ENCODE measurements around the gene CELF4. TPM values are rescaled to one million over a fixed set of nuclear protein-coding genes. Genes with fewer than 3 reads are reported as not detected.

The CELF4 gene
- total and polyA plus RNA-seq, 9 donors: 0.18 to 2.0 (median 1.1) TPM

- 56% methylated on average over 5 of the region's 5 CpGs for WGBS (ENCODE audit: insufficient coverage)
- DNase-seq: no peak
Measured at GRCh38 chr18:37486848-37487247, 78.8 kb downstream of the CELF4 start.

GRCh38 chr18:37484983-37485834 is 80.4 kb downstream of the CELF4 start:
- Histone ChIP-seq H3K27me3 (ENCODE audit: control insufficient read depth, insufficient read depth, low read length) (peaks cover 65% of the 10 kb centered on the region), H3K4me3 (ENCODE audit: low read length) (no peak overlapping the region)

More at GRCh38 chr18:37486848-37487247, 78.8 kb downstream of the CELF4 start:
- H3K36me3 ChIP-seq (ENCODE audit: control insufficient read depth, insufficient read depth, low read length): no peaks in the 10 kb centered on the region
- H3K4me1 ChIP-seq (ENCODE audit: control insufficient read depth, insufficient read depth, low read length): peaks cover 2% of the 10 kb centered on the region
- H3K9me3 ChIP-seq (replicated peaks; ENCODE audit: control insufficient read depth, low read depth, low read length): no peaks in the 10 kb centered on the region
- H3K27me3 ChIP-seq (ENCODE audit: control insufficient read depth, insufficient read depth, low read length): peaks cover 75% of the 10 kb centered on the region
- no peak overlapping the region for H3K4me3 ChIP-seq (ENCODE audit: low read length)
- no peak overlapping the region for H3K27ac ChIP-seq (ENCODE audit: low read length)

DNA sequence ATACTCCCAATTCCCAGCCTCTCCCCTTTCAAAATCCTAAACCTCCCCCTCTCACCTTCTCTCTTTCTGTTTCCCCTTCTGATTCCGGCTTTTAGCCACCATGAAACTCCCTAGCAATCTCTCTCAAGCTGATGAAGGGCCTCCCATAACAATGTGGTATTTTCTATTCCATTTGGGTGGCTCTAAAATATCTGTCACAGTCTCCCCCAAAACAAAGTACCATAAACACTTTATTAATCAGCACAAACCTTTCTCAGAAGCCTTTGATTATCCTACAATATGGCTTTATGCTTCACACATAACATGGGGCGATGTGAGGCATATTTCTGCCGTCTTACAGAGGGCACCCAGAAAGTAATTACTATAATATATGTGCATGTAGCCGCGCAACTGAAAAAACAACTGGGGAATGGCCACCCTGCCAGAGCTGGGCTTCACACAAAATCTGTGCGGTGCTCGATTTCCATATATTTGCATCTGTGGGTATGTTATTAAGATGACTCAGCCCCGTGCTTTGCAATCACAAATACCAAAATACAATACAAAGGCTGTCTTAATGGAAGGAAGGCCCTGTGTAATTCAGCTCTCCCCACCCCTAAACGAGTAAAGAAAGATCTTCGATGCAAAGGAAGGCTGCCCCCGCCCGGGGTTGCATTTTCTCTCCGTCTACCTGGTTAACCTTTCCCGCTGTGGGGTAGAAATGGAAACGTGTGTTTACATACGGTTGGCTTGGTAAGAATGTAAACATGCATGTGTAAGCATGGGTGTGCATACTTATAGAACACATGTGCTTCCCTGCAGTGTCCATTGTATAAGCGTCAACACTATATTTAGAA is 81.4 kb downstream of the CELF4 start:
- Histone ChIP-seq H3K27me3 (ENCODE audit: control insufficient read depth, insufficient read depth, low read length) (peaks cover 58% of the 10 kb centered on the region), H3K27ac (ENCODE audit: low read length) (no peak overlapping the region), H3K36me3 (ENCODE audit: control insufficient read depth, insufficient read depth, low read length) (no peaks in the 10 kb centered on the region), H3K4me1 (ENCODE audit: control insufficient read depth, insufficient read depth, low read length) (peaks cover 2% of the 10 kb centered on the region), H3K4me3 (ENCODE audit: low read length) (no peak overlapping the region), H3K9me3 (replicated peaks; ENCODE audit: control insufficient read depth, low read depth, low read length) (no peaks in the 10 kb centered on the region)
- WGBS (ENCODE audit: insufficient coverage): 40% methylated on average over 2 of the region's 17 CpGs
- DNase-seq: no peak

More at GRCh38 chr18:37484983-37485834, 80.4 kb downstream of the CELF4 start:
- DNase-seq: no peak
- no peaks in the 10 kb centered on the region for H3K36me3 ChIP-seq (ENCODE audit: control insufficient read depth, insufficient read depth, low read length)
- H3K9me3 ChIP-seq (replicated peaks; ENCODE audit: control insufficient read depth, low read depth, low read length): no peaks in the 10 kb centered on the region
- H3K4me1 ChIP-seq (ENCODE audit: control insufficient read depth, insufficient read depth, low read length): peaks cover 2% of the 10 kb centered on the region
- H3K27ac ChIP-seq (ENCODE audit: low read length): no peak overlapping the region
- under 1% methylated on average over 92 of the region's 98 CpGs for WGBS (ENCODE audit: insufficient coverage)

GRCh38 chr18:37483221-37483971 is 82.2 kb downstream of the CELF4 start:
- DNase-seq: peak; percentile 61
- no peak overlapping the region for H3K4me3 ChIP-seq (ENCODE audit: low read length)
- no CpG with 5 or more reads among the region's 12 CpGs for WGBS (ENCODE audit: insufficient coverage)
- no peaks in the 10 kb centered on the region for H3K36me3 ChIP-seq (ENCODE audit: control insufficient read depth, insufficient read depth, low read length)
- H3K4me1 ChIP-seq (ENCODE audit: control insufficient read depth, insufficient read depth, low read length): peaks cover 2% of the 10 kb centered on the region
- no peaks in the 10 kb centered on the region for H3K9me3 ChIP-seq (replicated peaks; ENCODE audit: control insufficient read depth, low read depth, low read length)
- no peak overlapping the region for H3K27ac ChIP-seq (ENCODE audit: low read length)
- H3K27me3 ChIP-seq (ENCODE audit: control insufficient read depth, insufficient read depth, low read length): peaks cover 50% of the 10 kb centered on the region

GRCh38 chr18:37482433-37482832 is 83.2 kb downstream of the CELF4 start:
- no peak for DNase-seq
- 50% methylated on average over 1 of the region's 3 CpGs for WGBS (ENCODE audit: insufficient coverage)
- Histone ChIP-seq H3K9me3 (replicated peaks; ENCODE audit: control insufficient read depth, low read depth, low read length) (no peaks in the 10 kb centered on the region), H3K27me3 (ENCODE audit: control insufficient read depth, insufficient read depth, low read length) (peaks cover 41% of the 10 kb centered on the region), H3K4me1 (ENCODE audit: control insufficient read depth, insufficient read depth, low read length) (no peaks in the 10 kb centered on the region), H3K4me3 (ENCODE audit: low read length) (no peak overlapping the region), H3K27ac (ENCODE audit: low read length) (no peak overlapping the region), H3K36me3 (ENCODE audit: control insufficient read depth, insufficient read depth, low read length) (no peaks in the 10 kb centered on the region)

GRCh38 chr18:37482002-37482401 is 83.6 kb downstream of the CELF4 start:
- H3K27me3 ChIP-seq (ENCODE audit: control insufficient read depth, insufficient read depth, low read length): peaks cover 36% of the 10 kb centered on the region
- no peaks in the 10 kb centered on the region for H3K4me1 ChIP-seq (ENCODE audit: control insufficient read depth, insufficient read depth, low read length)
- H3K9me3 ChIP-seq (replicated peaks; ENCODE audit: control insufficient read depth, low read depth, low read length): no peaks in the 10 kb centered on the region
- H3K27ac ChIP-seq (ENCODE audit: low read length): no peak overlapping the region
- no peaks in the 10 kb centered on the region for H3K36me3 ChIP-seq (ENCODE audit: control insufficient read depth, insufficient read depth, low read length)
- no peak for DNase-seq
- no peak overlapping the region for H3K4me3 ChIP-seq (ENCODE audit: low read length)
- 65% methylated on average over 2 of the region's 3 CpGs for WGBS (ENCODE audit: insufficient coverage)

DNA sequence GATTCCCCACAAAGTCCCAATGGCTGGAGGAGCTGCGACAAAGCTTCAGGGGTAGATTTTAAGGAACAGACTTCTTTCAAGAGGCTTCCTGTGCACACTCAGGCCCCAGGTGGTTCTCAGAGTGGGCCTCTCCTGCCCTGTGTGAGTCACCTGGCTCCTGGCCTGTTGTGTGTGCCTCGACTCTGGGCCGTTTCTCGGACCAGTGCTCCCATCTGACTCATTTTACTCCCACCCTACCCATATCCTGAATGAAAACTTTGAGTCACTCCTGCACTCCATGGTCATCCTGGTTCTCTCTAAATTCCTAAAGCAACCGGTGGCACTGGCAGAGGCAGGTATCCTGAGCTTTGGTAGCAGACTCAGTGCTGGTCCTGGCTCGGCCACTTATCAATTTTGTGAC is 84.1 kb downstream of the CELF4 start:
- Histone ChIP-seq H3K36me3 (ENCODE audit: control insufficient read depth, insufficient read depth, low read length) (no peaks in the 10 kb centered on the region), H3K27ac (ENCODE audit: low read length) (no peak overlapping the region), H3K4me3 (ENCODE audit: low read length) (no peak overlapping the region), H3K27me3 (ENCODE audit: control insufficient read depth, insufficient read depth, low read length) (peaks cover 31% of the 10 kb centered on the region), H3K9me3 (replicated peaks; ENCODE audit: control insufficient read depth, low read depth, low read length) (no peaks in the 10 kb centered on the region), H3K4me1 (ENCODE audit: control insufficient read depth, insufficient read depth, low read length) (no peaks in the 10 kb centered on the region)
- DNase-seq: no peak
- 75% methylated on average over 5 of the region's 6 CpGs for WGBS (ENCODE audit: insufficient coverage)

DNA sequence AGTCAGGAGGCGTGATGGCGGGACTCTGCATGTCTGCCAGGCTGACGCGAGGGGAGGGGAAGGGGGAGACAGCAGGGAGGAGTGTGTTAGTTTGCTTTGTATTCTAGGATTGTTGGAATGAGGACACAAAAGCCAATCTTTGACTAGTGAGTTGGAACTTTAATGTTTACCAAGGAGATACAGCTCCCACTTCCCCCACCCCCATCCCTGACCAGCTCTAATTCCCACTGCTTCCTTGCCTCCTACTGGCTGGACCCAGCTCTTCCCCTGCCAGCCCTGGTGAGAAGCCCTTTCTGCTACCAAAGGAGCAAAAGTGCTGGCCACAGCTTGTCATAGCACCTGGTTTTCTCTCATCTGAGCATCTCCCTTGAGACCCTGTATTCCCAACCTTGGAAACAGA is 84.5 kb downstream of the CELF4 start:
- Histone ChIP-seq H3K4me3 (ENCODE audit: low read length) (no peak overlapping the region), H3K9me3 (replicated peaks; ENCODE audit: control insufficient read depth, low read depth, low read length) (no peaks in the 10 kb centered on the region), H3K27me3 (ENCODE audit: control insufficient read depth, insufficient read depth, low read length) (peaks cover 27% of the 10 kb centered on the region), H3K27ac (ENCODE audit: low read length) (no peak overlapping the region), H3K36me3 (ENCODE audit: control insufficient read depth, insufficient read depth, low read length) (no peaks in the 10 kb centered on the region), H3K4me1 (ENCODE audit: control insufficient read depth, insufficient read depth, low read length) (no peaks in the 10 kb centered on the region)
- no peak for DNase-seq
- 54% methylated on average over 4 of the region's 4 CpGs for WGBS (ENCODE audit: insufficient coverage)

DNA sequence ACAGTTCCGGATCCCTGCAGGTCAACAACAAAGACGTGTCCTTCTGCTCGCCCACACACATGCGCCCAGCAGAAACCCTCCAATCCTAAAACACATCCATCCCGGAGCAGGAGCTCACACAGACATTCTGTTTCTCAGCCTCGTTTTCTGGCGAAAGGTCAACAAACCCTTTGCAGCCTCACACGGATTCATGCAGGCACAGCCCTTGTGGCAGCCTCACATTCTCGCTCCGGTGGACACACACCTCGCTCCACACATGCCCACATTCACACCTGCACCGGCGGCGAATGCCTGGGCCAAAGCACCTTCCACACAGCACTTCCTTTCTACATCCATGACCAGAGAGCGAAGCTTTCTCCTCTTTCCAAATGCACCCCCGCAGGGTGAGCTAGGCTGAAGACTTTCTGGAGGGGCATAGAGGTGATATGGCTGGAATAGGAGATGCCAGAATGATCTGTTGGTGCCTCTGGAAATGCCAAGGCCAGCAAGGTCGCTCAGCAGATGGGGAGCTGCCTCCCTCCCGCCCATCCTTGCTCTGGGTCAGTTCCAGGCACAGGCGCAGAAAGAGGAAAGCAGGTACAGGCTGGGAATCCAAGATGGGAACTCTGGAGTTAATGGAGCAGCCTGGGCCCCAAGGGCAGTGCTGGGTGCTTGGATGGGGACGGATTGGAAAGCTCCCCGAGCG is 88.8 kb downstream of the CELF4 start:
- H3K36me3 ChIP-seq (ENCODE audit: control insufficient read depth, insufficient read depth, low read length): no peaks in the 10 kb centered on the region
- no peaks in the 10 kb centered on the region for H3K9me3 ChIP-seq (replicated peaks; ENCODE audit: control insufficient read depth, low read depth, low read length)
- H3K27ac ChIP-seq (ENCODE audit: low read length): no peak overlapping the region
- H3K4me1 ChIP-seq (ENCODE audit: control insufficient read depth, insufficient read depth, low read length): peaks cover 7% of the 10 kb centered on the region
- no peaks in the 10 kb centered on the region for H3K27me3 ChIP-seq (ENCODE audit: control insufficient read depth, insufficient read depth, low read length)
- 65% methylated on average over 16 of the region's 22 CpGs for WGBS (ENCODE audit: insufficient coverage)
- H3K4me3 ChIP-seq (ENCODE audit: low read length): no peak overlapping the region
- no peak for DNase-seq

All from muscle of leg (tissue), 11 donors.